ENCODE results near the gene PAAF1.
"Not testable (repeated sequence)": the region's sequence is repeated elsewhere in the genome, so short reads cannot be mapped to it uniquely, and the experiment has no call there.

PAAF1 gene

DNA sequence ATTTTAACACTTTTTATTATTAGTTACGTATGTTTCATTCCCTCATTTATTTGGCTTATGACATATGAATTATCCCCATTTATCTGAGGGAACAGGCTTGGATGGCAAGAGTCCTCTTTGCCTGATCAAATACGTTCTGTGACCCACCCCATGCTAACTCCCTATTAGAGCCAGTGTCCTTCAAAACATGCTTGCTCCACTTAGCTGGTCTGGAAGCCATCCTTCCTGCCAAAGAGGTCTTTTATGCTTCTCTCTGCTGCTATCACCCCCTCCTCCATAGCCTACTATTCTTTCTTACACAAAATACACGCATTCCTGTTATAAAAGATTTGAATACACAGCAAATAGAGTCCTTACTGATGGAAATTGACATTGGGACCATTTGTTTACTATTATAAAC, 6.5 kb upstream of the PAAF1 start:
- Histone ChIP-seq H3K27me3 (replicated peaks; ENCODE audit: control insufficient read depth, insufficient read depth, low read length) (no peaks in the 10 kb centered on the region), H3K36me3 (ENCODE audit: control insufficient read depth, insufficient read depth, low read length) (no peaks in the 10 kb centered on the region; the same call in 1 of the 2 replicates), H3K4me3 (replicated peaks; ENCODE audit: low read depth, low read length) (no peak overlapping the region)
- TF ChIP-seq, protein P1, sequence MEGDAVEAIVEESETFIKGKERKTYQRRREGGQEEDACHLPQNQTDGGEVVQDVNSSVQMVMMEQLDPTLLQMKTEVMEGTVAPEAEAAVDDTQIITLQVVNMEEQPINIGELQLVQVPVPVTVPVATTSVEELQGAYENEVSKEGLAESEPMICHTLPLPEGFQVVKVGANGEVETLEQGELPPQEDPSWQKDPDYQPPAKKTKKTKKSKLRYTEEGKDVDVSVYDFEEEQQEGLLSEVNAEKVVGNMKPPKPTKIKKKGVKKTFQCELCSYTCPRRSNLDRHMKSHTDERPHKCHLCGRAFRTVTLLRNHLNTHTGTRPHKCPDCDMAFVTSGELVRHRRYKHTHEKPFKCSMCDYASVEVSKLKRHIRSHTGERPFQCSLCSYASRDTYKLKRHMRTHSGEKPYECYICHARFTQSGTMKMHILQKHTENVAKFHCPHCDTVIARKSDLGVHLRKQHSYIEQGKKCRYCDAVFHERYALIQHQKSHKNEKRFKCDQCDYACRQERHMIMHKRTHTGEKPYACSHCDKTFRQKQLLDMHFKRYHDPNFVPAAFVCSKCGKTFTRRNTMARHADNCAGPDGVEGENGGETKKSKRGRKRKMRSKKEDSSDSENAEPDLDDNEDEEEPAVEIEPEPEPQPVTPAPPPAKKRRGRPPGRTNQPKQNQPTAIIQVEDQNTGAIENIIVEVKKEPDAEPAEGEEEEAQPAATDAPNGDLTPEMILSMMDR (IDR thresholded peaks at IDR 0.05; ENCODE audit: insufficient read depth, low read length, poor library complexity, severe bottlenecking): no peak
- DNase-seq (ENCODE audit: extremely low read depth, insufficient read length): no peak

DNA sequence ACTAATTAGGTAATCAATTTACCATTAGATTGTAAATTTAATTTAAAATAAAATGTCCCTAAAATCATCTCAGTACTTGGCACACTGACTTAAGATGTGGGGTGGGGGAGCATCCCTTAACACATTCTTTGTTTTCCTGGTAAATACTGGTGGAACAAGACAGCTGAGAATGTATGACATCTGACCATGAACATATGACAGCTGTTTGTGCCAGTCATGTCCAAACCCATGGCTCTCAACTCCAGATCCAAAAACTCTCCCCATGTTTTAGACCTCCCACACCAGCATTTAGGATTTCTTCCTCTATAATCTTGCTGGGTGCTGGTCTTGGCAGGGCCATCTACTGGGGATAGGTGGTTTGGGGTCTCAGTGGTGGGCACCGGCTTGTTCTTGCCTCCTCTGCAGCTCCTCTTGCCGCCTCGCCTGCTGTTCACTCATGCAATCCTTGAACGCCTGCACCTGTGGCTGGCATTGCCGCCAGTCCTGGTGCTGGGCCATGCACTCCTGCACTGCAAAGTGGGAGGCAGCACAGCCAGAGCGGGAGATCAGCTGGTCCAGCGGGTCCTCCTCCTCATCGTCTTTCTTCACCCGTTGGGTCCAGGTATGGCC, 3.9 kb upstream of the PAAF1 start:
- no peak overlapping the region for H3K4me3 ChIP-seq (replicated peaks; ENCODE audit: low read depth, low read length)
- no peaks in the 10 kb centered on the region; the same call in 1 of the 2 replicates for H3K36me3 ChIP-seq (ENCODE audit: control insufficient read depth, insufficient read depth, low read length)
- TF ChIP-seq, protein P1 (IDR thresholded peaks at IDR 0.05; ENCODE audit: insufficient read depth, low read length, poor library complexity, severe bottlenecking): no peak
- DNase-seq (ENCODE audit: extremely low read depth, insufficient read length): no peak
- no peaks in the 10 kb centered on the region for H3K27me3 ChIP-seq (replicated peaks; ENCODE audit: control insufficient read depth, insufficient read depth, low read length)

DNA sequence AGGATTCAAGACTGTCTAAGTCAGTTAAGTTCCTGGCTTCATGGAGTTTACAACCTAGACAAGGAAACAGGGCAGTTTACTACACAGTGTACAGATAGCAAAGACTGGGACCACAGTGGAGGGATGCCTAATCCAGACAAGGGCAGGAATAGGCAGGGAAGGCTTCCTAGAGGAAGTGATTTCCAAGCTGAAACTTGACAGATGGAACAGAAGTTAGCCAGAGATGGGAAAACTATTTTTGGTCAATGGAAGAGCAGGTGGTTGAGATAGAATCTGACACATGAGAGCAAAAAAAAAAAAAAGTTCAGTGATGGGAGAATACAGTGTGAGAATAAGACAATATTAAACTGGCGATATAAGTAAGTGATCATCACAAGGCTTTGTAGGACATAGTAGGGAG, 1.4 kb upstream of the PAAF1 start:
- H3K27me3 ChIP-seq (replicated peaks; ENCODE audit: control insufficient read depth, insufficient read depth, low read length): no peaks in the 10 kb centered on the region
- no peak for DNase-seq (ENCODE audit: extremely low read depth, insufficient read length)
- TF ChIP-seq, protein P1 (IDR thresholded peaks at IDR 0.05; ENCODE audit: insufficient read depth, low read length, poor library complexity, severe bottlenecking): no peak
- peaks cover 2% of the 10 kb centered on the region for H3K36me3 ChIP-seq (ENCODE audit: control insufficient read depth, insufficient read depth, low read length)
- peak overlapping the region; percentile 91 for H3K4me3 ChIP-seq (replicated peaks; ENCODE audit: low read depth, low read length)

DNA sequence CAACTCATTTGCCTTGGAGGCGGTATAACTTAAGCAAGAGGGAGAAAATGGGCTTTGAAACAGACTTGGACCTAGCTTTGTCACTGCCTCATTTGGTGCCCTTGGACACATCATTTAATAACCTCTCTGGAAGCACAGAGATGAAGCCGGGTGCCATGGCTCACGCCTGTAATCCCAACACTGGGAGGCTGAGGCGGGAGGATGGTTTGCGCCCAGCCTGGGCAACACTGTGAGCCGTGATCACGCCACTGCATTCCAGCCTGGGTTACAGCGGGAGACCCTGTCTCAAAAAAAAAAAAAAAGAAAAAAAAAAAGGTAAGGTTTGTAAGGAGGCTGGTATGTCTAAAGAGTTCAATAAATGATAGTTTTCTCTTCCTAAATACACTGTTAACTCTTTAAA, 959 bp upstream of the PAAF1 start:
- H3K27me3 ChIP-seq (replicated peaks; ENCODE audit: control insufficient read depth, insufficient read depth, low read length): no peaks in the 10 kb centered on the region
- TF ChIP-seq, protein P1 (IDR thresholded peaks at IDR 0.05; ENCODE audit: insufficient read depth, low read length, poor library complexity, severe bottlenecking): no peak
- DNase-seq (ENCODE audit: extremely low read depth, insufficient read length): no peak
- H3K36me3 ChIP-seq (ENCODE audit: control insufficient read depth, insufficient read depth, low read length): peaks cover 2% of the 10 kb centered on the region
- H3K4me3 ChIP-seq (replicated peaks; ENCODE audit: low read depth, low read length): peak overlapping the region; percentile 91

DNA sequence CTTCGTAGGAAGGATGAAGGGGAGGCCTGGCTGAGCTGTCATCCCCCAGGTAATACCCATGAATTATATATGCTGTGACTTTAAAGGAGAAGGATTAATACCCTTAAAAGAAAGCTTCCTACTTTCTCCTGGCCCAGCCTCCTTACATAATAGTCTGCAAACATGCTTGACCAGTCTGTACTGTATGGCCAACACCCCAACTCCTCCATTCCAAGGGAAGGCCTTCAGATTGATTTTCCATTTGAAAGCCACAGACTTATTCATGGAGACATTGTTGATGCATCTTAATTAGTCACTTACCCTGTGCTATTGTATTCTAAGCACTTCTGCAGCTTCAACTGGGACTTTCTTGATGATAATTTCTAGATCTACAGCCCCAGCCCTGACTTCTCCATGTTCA, 2.0 kb downstream of the PAAF1 start:
- TF ChIP-seq, protein P1 (IDR thresholded peaks at IDR 0.05; ENCODE audit: insufficient read depth, low read length, poor library complexity, severe bottlenecking): no peak
- H3K36me3 ChIP-seq (ENCODE audit: control insufficient read depth, insufficient read depth, low read length): peaks cover 2% of the 10 kb centered on the region; the same call in 1 of the 2 replicates

GRCh38 chr11:73880449-73880848, 3.6 kb downstream of the PAAF1 start:
- H3K27me3 ChIP-seq (replicated peaks; ENCODE audit: control insufficient read depth, insufficient read depth, low read length); H3K36me3 ChIP-seq (ENCODE audit: control insufficient read depth, insufficient read depth, low read length); H3K4me3 ChIP-seq (replicated peaks; ENCODE audit: low read depth, low read length); DNase-seq (ENCODE audit: extremely low read depth, insufficient read length): not testable (repeated sequence)

More for the DNA sequence above, 2.0 kb downstream of the PAAF1 start:
- no peaks in the 10 kb centered on the region for H3K27me3 ChIP-seq (replicated peaks; ENCODE audit: control insufficient read depth, insufficient read depth, low read length)
- H3K4me3 ChIP-seq (replicated peaks; ENCODE audit: low read depth, low read length): no peak overlapping the region
- no peak for DNase-seq (ENCODE audit: extremely low read depth, insufficient read length)
